GM23338 (cell line): ENCODE data around the gene KRTAP5-6. TPM values are rescaled to one million over a fixed set of nuclear protein-coding genes. Genes with fewer than 3 reads are reported as not detected.

ENCODE experiments used
- ATAC-seq: fragments of 200-7000 bp; cut with Tn5 transposase; 3 replicates; pipeline ENCODE4 v1.9.1; 2020
- DNase-seq: peaks from one replicate; pipeline ENCODE4 v3.0.0-alpha.2; 2015; ENCODE audit warnings: low spot score
- H2AFZ ChIP-seq: fragments of 200-600 bp; sonication (generic); 2 replicates; pipeline ENCODE4 v1.8.0; 2016; ENCODE audit warnings: antibody characterized with exemption, mild to moderate bottlenecking, moderate library complexity
- H3F3A ChIP-seq: fragments of 200-600 bp; sonication (generic); replicated peaks from 2 replicates; pipeline ENCODE4 v1.8.0; 2017; ENCODE audit warnings: antibody characterized with exemption, mixed run types, low read depth
- H3K27ac ChIP-seq: fragments of 200-600 bp; sonication (generic); 2 replicates; pipeline ENCODE4 v1.6.1; 2016; ENCODE audit warnings: low read depth
- H3K27me3 ChIP-seq: fragments of 200-600 bp; sonication (generic); 2 replicates; pipeline ENCODE4 v1.8.0; 2016; ENCODE audit warnings: mild to moderate bottlenecking, mixed run types, moderate library complexity; ENCODE audit not compliant: insufficient read depth
- H3K36me3 ChIP-seq: fragments of 200-600 bp; sonication (generic); 2 replicates; pipeline ENCODE4 v1.8.0; 2016; ENCODE audit warnings: mild to moderate bottlenecking; ENCODE audit not compliant: insufficient read depth
- H3K4me1 ChIP-seq: fragments of 200-600 bp; sonication (generic); 2 replicates; pipeline ENCODE4 v1.8.0; 2016; ENCODE audit warnings: mild to moderate bottlenecking, moderate library complexity; ENCODE audit not compliant: insufficient read depth
- H3K4me2 ChIP-seq: fragments of 200-600 bp; sonication (generic); 2 replicates; pipeline ENCODE4 v1.7.1; 2017; ENCODE audit warnings: mixed run types
- H3K4me3 ChIP-seq: fragments of 200-600 bp; sonication (generic); 2 replicates; pipeline ENCODE4 v1.6.1; 2016; ENCODE audit warnings: mixed run types
- H3K79me2 ChIP-seq: fragments of 200-600 bp; sonication (generic); replicated peaks from 2 replicates; pipeline ENCODE4 v1.8.0; 2017; ENCODE audit warnings: mild to moderate bottlenecking; ENCODE audit not compliant: insufficient read depth
- H3K9me2 ChIP-seq: fragments of 200-600 bp; sonication (generic); 2 replicates; pipeline ENCODE4 v1.8.0; 2017; ENCODE audit not compliant: insufficient read depth
- H4K20me1 ChIP-seq: fragments of 200-600 bp; sonication (generic); replicated peaks from 2 replicates; pipeline ENCODE4 v1.8.0; 2017; ENCODE audit warnings: mild to moderate bottlenecking; ENCODE audit not compliant: insufficient read depth
- H3K27ac Mint-ChIP-seq: 2 replicates; pipeline ENCODE4 v1.8.0; 2020; ENCODE audit warnings: inconsistent platforms, mild to moderate bottlenecking, moderate library complexity, mixed read lengths
- H3K27me3 Mint-ChIP-seq: 3 replicates; pipeline ENCODE4 v1.8.0; 2022; ENCODE audit warnings: low read depth, mild to moderate bottlenecking, moderate library complexity, mixed read lengths, inconsistent platforms; ENCODE audit not compliant: insufficient read depth, poor library complexity
- H3K36me3 Mint-ChIP-seq: 3 replicates; pipeline ENCODE4 v1.8.0; 2021; ENCODE audit warnings: low read depth, mild to moderate bottlenecking, inconsistent platforms, moderate library complexity, mixed read lengths
- H3K4me1 Mint-ChIP-seq: 3 replicates; pipeline ENCODE4 v1.8.0; 2020; ENCODE audit warnings: mild to moderate bottlenecking, inconsistent platforms, mixed read lengths
- H3K4me3 Mint-ChIP-seq: 3 replicates; pipeline ENCODE4 v1.8.0; 2021; ENCODE audit warnings: moderate library complexity, mild to moderate bottlenecking, inconsistent platforms, mixed read lengths
- H3K9me3 Mint-ChIP-seq: 3 replicates; pipeline ENCODE4 v1.8.0; 2020; ENCODE audit warnings: moderate library complexity, mild to moderate bottlenecking, inconsistent platforms, mixed read lengths
- POLR2AphosphoS5 ChIP-seq: IDR thresholded peaks from 2 replicates; pipeline ENCODE4 v1.6.1; 2016; ENCODE audit warnings: antibody characterized with exemption, low read depth
- STAT1 ChIP-seq: IDR thresholded peaks from one replicate; pipeline ENCODE4 v1.6.1; 2016; ENCODE audit warnings: antibody characterized with exemption; ENCODE audit not compliant: unreplicated experiment
- ZNF462 ChIP-seq: fragments of 250-450 bp; sonication (Bioruptor Pico); IDR thresholded peaks from 2 replicates; pipeline ENCODE4 v1.5.0; 2020; ENCODE audit warnings: mild to moderate bottlenecking, moderate library complexity
- polyA plus RNA-seq: library from polyadenylated mRNA; unstranded; fragments of >200 nt; fragmentation: Nextera tagmentation; extraction: Ambion mirVana; gene quantifications from 2 replicates; pipeline ENCODE4 v1.2.1, GENCODE V29; 2016
- total RNA-seq: library from RNA; depleted of rRNA; stranded (reverse); fragments of >200 nt; shearing (Covaris generic); gene quantifications from 2 replicates; pipeline ENCODE4 v1.2.3, GENCODE V29; 2014
- TF ChIP-seq, protein P1 (sequence below), 2 experiments: fragments of 200-600 bp in 1 of 2; sonication (generic) in 1 of 2; conservative IDR thresholded peaks; 2 replicates each; pipeline versions ENCODE4 v1.5.1 to v1.6.1; 2016 to 2017; ENCODE audit warnings: antibody characterized with exemption in 2 of 2, low read depth in 2 of 2, mild to moderate bottlenecking in 2 of 2, moderate library complexity in 1 of 2

KRTAP5-6 gene
- total and polyA plus RNA-seq, 2 experiments from 2014 or later, result not detected

DNA sequence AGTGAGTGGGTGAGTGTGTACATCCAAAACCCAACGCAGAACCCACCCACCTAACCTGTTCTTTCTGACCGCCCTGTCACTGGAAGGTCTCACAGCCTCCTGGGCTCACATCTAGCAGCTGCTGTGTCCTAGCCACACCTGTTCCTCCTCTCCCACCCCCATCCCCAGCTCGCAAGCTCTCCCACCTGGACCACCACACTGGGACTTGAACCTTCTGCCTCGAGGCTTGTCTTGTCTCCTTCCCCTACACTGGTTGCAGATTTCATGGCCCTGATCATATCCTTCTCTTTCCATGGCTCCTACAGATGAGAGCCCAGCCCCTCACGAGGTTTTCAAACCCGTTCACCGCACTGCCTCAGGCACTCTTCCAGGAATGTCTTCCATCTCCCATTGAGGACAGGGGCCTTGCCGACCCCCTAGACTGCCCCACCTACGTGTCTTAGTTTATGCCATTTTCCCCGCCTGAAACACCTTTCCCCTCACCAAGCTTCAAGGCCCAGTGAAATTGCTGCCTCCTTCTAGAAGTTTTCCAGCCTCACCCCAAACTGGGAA lies 46.7 kb downstream of the KRTAP5-6 start:
- Mint-ChIP-seq H3K27ac (no peak overlapping the region), H3K27me3 (peaks cover 30% of the 10 kb centered on the region), H3K9me3 (peaks cover 9% of the 10 kb centered on the region), H3K36me3 (peaks cover 2% of the 10 kb centered on the region; the same call in 2 of the 3 replicates), H3K4me1 (no peaks in the 10 kb centered on the region), H3K4me3 (no peak overlapping the region)
- ATAC-seq (no peak), DNase-seq (no peak)
- Histone ChIP-seq H3K79me2 (no peaks in the 10 kb centered on the region), H2AFZ (no peak overlapping the region), H3F3A (peaks cover 9% of the 10 kb centered on the region; the same call in 1 of the 2 replicates), H3K4me3 (no peak overlapping the region), H3K36me3 (no peaks in the 10 kb centered on the region), H3K27me3 (peaks cover 17% of the 10 kb centered on the region), H3K4me1 (no peaks in the 10 kb centered on the region), H4K20me1 (no peaks in the 10 kb centered on the region), H3K27ac (no peak overlapping the region), H3K9me2 (0 out of 2 replicates have a peak, but pooled peaks cover 6% of the 10 kb centered on the region), H3K4me2 (no peak overlapping the region)
- TF ChIP-seq POLR2AphosphoS5, result no peak
- TF ChIP-seq STAT1, result no peak
- TF ChIP-seq, protein P1, sequence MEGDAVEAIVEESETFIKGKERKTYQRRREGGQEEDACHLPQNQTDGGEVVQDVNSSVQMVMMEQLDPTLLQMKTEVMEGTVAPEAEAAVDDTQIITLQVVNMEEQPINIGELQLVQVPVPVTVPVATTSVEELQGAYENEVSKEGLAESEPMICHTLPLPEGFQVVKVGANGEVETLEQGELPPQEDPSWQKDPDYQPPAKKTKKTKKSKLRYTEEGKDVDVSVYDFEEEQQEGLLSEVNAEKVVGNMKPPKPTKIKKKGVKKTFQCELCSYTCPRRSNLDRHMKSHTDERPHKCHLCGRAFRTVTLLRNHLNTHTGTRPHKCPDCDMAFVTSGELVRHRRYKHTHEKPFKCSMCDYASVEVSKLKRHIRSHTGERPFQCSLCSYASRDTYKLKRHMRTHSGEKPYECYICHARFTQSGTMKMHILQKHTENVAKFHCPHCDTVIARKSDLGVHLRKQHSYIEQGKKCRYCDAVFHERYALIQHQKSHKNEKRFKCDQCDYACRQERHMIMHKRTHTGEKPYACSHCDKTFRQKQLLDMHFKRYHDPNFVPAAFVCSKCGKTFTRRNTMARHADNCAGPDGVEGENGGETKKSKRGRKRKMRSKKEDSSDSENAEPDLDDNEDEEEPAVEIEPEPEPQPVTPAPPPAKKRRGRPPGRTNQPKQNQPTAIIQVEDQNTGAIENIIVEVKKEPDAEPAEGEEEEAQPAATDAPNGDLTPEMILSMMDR (conservative IDR thresholded peaks at IDR 0.05; ENCODE audit: low read depth in 2 of 2), result no peak
- TF ChIP-seq ZNF462 (CRISPR knock-in tag), result no peak
